Stimulated activated naive B cell treated with anti-CD40 and anti-IgM and Interleukin-4, amounts not matched to agents 10 μg/mL and 1 μg/mL and 100 μg/mL, for 72 hours (primary cell): ENCODE results near the gene MYO3B.

ENCODE experiments used
- ATAC-seq, 2 donors: fragments of 150-1000 bp; cut with Tn5 transposase; replicated peaks; 2 replicates each; pipeline ENCODE4 v1.10.0; 2021; ENCODE audit warnings: moderate library complexity in 1 of 2
- DNase-seq: peaks from one replicate; pipeline ENCODE4 v3.0.0; 2021
- H3K27ac Mint-ChIP-seq: one replicate; pipeline ENCODE4 v1.8.0; 2022; ENCODE audit warnings: mild to moderate bottlenecking, mixed read lengths
- H3K27me3 Mint-ChIP-seq, 2 donors: one replicate each; pipeline ENCODE4 v1.8.0; 2022; ENCODE audit warnings: mixed read lengths in 2 of 2
- H3K36me3 Mint-ChIP-seq, 2 donors: one replicate each; pipeline ENCODE4 v1.8.0; 2022; ENCODE audit warnings: mixed read lengths in 2 of 2, mild to moderate bottlenecking in 1 of 2
- H3K4me1 Mint-ChIP-seq, 2 donors: one replicate each; pipeline ENCODE4 v1.8.0; 2022; ENCODE audit warnings: mixed read lengths in 2 of 2, mild to moderate bottlenecking in 1 of 2
- H3K4me3 Mint-ChIP-seq, 2 donors: one replicate each; pipeline ENCODE4 v1.8.0; 2022; ENCODE audit warnings: mild to moderate bottlenecking in 2 of 2, mixed read lengths in 2 of 2, moderate library complexity in 1 of 2
- H3K9me3 Mint-ChIP-seq, 2 donors: one replicate each; pipeline ENCODE4 v1.8.0; 2022; ENCODE audit warnings: mixed read lengths in 2 of 2, mild to moderate bottlenecking in 1 of 2

Gene MYO3B

GRCh38 chr2:170703776-170704476 is 526.0 kb downstream of the MYO3B start:
- peaks cover 0 to 6% of the 10 kb centered on the region in 2 donors for H3K4me1 Mint-ChIP-seq
- H3K27me3 Mint-ChIP-seq = peaks cover 32 to 41% of the 10 kb centered on the region in 2 donors
- DNase-seq = no peak
- H3K4me3 Mint-ChIP-seq = no peak overlapping the region
- ATAC-seq = no peak
- peaks cover 12% of the 10 kb centered on the region in 2 donors for H3K9me3 Mint-ChIP-seq
- H3K27ac Mint-ChIP-seq = no peak overlapping the region
- no peaks in the 10 kb centered on the region for H3K36me3 Mint-ChIP-seq
